Right cardiac atrium (tissue), 5 donors: ENCODE results near the gene OR52I1. TPM values are rescaled to one million over a fixed set of nuclear protein-coding genes. Genes with fewer than 3 reads are reported as not detected.

Experiments used
- ATAC-seq, 2 donors: fragments of 200-7000 bp; cut with Tn5 transposase; one replicate each; pipeline versions ENCODE4 v1.8.0 to v1.9.1; 2020; ENCODE audit warnings: moderate library complexity in 2 of 2, mild to moderate bottlenecking in 1 of 2
- DNase-seq, 3 donors: peaks; one replicate each; pipeline ENCODE4 v3.0.0-alpha.2; 2020
- H3K27ac ChIP-seq: one replicate; pipeline ENCODE4 v1.5.1; 2013; ENCODE audit warnings: mild to moderate bottlenecking, low read length, control low read depth, moderate library complexity
- H3K27me3 ChIP-seq: one replicate; pipeline ENCODE4 v1.6.1; 2013; ENCODE audit not compliant: control insufficient read depth, insufficient read depth
- H3K4me1 ChIP-seq: one replicate; pipeline ENCODE4 v1.6.1; 2013; ENCODE audit warnings: low read length; ENCODE audit not compliant: control insufficient read depth, insufficient read depth
- H3K4me3 ChIP-seq: one replicate; pipeline ENCODE4 v1.5.1; 2013; ENCODE audit warnings: low read length, control low read depth
- H3K9me3 ChIP-seq: one replicate; pipeline ENCODE4 v1.6.1; 2013; ENCODE audit warnings: low read length; ENCODE audit not compliant: control insufficient read depth
- WGBS: extraction: QIAGEN DNeasy Blood & Tissue Kit; methylation state at CpG from one replicate; pipeline ENCODE4 v1.1.7; 2013; 5-methylcytosine and 5-hydroxymethylcytosine counted together
- intact Hi-C, 4 donors: fragments of 100-400 bp; cut with DNase I; formaldehyde crosslinking; loops; one replicate each; pipeline versions ENCODE4 v1.11.0 to v1.14.0; 2022 to 2023
- polyA plus RNA-seq: library from polyadenylated mRNA; stranded (reverse); fragments of 200-250 nt; gene quantifications from one replicate; pipeline ENCODE4 v1.2.3, GENCODE V29; 2013
- total RNA-seq, 4 donors: library from RNA; stranded (reverse); fragmentation: NEBNext Ultra II Directional; extraction: Animal tissue kit (Norgen Biotek cat#: 25700); gene quantifications; one replicate each; pipeline ENCODE4 v1.2.1, GENCODE V29; 2021
- donor health status: healthy with polysubstance abuse.
- donor health status: DM: no; HTN: yes; CAD: no.
- donor health status: DM: no; HTN: no; CAD: no.
- donor health status: DM: no; HTN: yes; CAD: no; lungs with severe emphysema.
- donor health status: DM: yes; HTN: yes; CAD: no.

Gene OR52I1
- total and polyA plus RNA-seq, 5 donors, result not detected

DNA sequence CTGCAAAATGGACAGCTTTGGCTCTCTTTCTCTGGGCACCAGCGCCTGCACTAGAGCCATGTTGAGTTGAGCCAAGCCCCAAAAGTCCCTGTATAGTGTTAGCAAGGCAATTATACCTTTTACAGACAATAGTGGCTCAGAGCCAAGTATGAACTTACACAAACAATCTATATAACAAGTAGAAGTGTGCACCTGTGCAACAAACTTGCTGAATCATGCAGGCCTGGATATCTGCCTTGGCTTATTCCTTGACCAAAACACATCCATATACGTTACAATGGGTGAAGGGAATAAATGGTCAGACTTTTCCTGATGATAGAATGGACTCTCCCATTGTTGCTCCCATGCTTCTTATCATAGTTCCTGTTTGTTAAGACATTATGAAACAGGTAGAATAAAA lies 16.1 kb upstream of the OR52I1 start:
- H3K9me3 ChIP-seq, result no peaks in the 10 kb centered on the region
- DNase-seq (no peak), ATAC-seq (no peak)
- no peak overlapping the region for H3K27ac ChIP-seq
- no peaks in the 10 kb centered on the region for H3K4me1 ChIP-seq
- H3K4me3 ChIP-seq, result no peak overlapping the region
- intact Hi-C loops, result no loop called here
- H3K27me3 ChIP-seq, result no peaks in the 10 kb centered on the region
- 75% methylated on average over 2 of the region's 2 CpGs for WGBS

DNA sequence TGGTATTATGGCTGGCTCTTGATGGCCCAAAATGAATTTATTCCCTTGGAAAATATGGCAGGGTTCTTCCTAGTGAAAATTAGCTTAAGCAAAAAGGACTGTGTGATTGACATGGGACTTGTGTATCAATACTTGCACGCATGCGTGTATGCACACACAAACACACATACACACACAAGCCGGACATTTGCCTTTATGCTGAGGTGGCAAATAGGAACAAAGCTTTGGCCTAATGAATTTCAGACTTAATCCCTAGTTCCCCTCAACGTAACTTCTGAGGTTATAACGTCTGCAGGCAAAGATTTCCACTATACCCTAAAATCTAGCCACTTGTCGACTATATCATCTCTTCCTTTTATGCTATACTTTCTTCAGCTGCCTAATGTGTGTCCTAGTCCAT lies 15.2 kb upstream of the OR52I1 start:
- intact Hi-C loops, result no loop called here
- DNase-seq, result no peak
- no peak overlapping the region for H3K4me3 ChIP-seq
- WGBS, result 86% methylated on average over 6 of the region's 6 CpGs
- H3K27ac ChIP-seq, result no peak overlapping the region
- H3K9me3 ChIP-seq, result no peaks in the 10 kb centered on the region
- no peaks in the 10 kb centered on the region for H3K27me3 ChIP-seq
- ATAC-seq, result no peak
- H3K4me1 ChIP-seq, result no peaks in the 10 kb centered on the region

DNA sequence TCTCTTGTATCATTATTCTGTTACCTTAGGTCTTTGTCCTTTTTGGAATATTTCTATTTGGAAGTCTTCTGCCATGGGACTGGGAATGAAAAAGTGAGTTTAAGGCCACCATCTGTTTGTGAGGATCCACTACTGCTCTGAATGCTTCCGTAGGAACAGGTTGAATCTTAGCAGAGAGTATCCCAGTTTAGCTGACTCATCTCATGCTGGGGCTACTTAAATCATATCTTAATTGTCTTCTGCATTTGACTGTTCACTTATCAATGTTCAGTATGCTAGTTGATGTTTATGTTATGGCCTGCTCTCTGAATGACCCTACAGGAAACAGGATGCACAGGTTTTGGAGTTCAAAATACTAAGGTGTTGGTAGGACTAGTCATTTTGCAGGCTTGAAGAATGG lies 13.7 kb upstream of the OR52I1 start:
- Histone ChIP-seq H3K4me1 (no peaks in the 10 kb centered on the region), H3K9me3 (no peaks in the 10 kb centered on the region), H3K27ac (no peak overlapping the region), H3K4me3 (no peak overlapping the region), H3K27me3 (no peaks in the 10 kb centered on the region)
- intact Hi-C loops, result no loop called here
- DNase-seq (no peak), ATAC-seq (no peak)
- WGBS, result 83% methylated on average over 1 of the region's 1 CpG

DNA sequence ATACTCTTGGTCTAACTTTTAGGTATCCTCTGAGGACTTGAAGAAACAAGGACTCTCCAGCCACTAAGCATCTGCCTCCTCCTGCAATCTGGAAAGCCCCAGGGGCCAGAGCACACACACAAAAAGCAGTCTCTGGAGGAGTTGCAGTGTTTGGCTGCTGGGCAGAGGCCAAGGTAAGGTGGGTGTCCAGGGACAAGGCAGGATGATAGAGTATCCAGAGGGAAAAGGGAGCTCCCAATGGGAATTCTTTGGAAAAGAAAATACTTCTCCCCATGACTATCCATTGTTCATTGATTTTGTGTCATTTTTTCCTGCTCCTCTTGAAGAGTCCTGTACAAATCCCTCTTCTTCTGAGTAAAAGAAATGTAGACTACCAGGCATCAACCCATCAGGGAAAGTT lies 12.4 kb upstream of the OR52I1 start, which contains the start of gene OR52I2:
TSS of gene OR52I2 (plus strand) at position 301 of the 400 bp plus-strand sequence.
- Histone ChIP-seq H3K27ac (no peak within 1 kb of the TSS), H3K4me1 (no peaks in the 10 kb centered on the region), H3K27me3 (no peaks in the 10 kb centered on the region), H3K9me3 (no peaks in the 10 kb centered on the region), H3K4me3 (no peak within 1 kb of the TSS)
- no peak for ATAC-seq
- no peak for DNase-seq
- intact Hi-C loops, result no loop called here

DNA sequence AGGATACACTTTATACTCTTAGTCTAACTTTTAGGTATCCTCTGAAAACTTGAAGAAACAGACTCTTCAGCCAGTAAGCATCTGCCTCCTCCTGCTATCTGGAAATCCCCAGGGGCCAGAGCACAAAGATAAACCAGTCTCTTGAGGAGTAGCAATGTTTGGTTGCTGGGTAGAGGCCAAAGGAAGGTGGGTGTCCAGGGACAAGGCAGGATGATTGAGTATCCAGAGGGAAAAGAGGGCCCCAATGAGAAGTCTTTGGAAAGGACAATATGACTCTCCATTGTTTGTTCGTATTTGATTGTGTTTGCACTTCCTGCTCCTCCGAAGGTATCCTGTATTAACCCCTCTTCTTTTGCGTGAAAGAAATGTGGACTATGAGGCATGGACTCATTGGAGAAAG lies 4.8 kb upstream of the OR52I1 start:
- H3K9me3 ChIP-seq, result no peaks in the 10 kb centered on the region
- no peaks in the 10 kb centered on the region for H3K27me3 ChIP-seq
- ATAC-seq, result no peak
- H3K27ac ChIP-seq, result no peak overlapping the region
- no peak overlapping the region for H3K4me3 ChIP-seq
- intact Hi-C loops, result no loop called here
- no peak for DNase-seq
- H3K4me1 ChIP-seq, result no peaks in the 10 kb centered on the region
- WGBS, result 62% methylated on average over 3 of the region's 3 CpGs

DNA sequence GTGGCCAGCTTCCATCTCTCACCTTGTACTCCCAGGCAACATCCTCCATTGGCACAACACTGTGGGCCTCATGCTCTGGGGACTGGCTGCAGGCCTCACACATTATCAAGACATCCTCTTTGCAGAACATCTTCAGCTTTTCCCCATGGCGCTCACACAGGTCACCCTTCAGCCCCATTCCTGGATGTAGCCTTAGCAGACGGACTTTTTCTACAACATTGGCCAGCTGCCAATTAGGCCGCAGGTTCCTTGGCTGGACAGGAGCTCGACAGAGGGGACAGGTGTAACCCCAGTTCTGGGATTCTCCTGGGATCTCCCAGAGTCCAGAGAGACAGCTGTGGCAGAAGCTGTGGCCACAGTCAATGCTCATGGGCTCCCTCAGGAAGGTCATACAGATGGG lies 11.2 kb downstream of the OR52I1 start:
- H3K9me3 ChIP-seq, result no peaks in the 10 kb centered on the region
- peaks cover 2% of the 10 kb centered on the region for H3K4me1 ChIP-seq
- ATAC-seq, result no peak
- no peak overlapping the region for H3K4me3 ChIP-seq
- H3K27me3 ChIP-seq, result no peaks in the 10 kb centered on the region
- peak in 1 of 3 donors; percentile 33 for DNase-seq
- no peak overlapping the region for H3K27ac ChIP-seq
- WGBS, result 92% methylated on average over 4 of the region's 4 CpGs
- intact Hi-C loops, result no loop called here

DNA sequence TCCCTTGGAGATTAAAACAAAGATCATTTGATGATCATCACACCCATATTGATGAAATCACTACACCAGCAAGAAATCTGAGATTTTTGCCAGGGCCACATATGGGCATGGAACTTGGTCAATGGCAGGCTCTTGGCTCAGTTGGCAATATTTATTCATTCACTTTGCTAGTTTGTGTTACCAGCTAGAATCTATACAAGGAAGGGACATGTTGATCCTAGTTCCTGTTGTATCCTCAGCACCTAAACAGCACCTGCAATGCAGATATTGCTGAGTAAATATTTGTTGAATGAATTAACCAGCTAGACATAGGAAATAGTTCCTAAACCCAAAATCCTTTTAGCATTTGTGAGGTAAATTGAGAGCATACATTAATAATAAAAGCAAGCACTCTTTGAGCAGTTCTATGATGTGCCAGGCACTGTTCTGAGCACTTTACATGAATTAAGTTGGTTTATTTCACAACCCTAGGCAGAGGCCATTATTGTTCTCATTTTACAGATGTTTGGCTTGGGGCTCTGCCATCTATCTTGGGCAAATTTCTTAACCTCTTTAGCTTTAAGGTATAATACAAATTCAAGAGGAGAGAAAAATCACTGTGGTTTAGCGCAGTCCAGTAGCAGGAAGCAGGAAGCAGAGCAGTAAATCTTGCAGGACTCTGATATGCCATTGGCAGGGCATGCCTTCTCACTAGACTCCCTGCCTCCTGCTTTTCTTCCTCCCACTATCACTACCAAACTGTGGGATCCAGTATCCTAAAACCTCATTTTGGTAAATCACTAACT lies 12.6 kb downstream of the OR52I1 start:
- intact Hi-C loops, result no loop called here
- WGBS, result 72% methylated on average over 1 of the region's 1 CpG
- H3K27ac ChIP-seq, result no peak overlapping the region

DNA sequence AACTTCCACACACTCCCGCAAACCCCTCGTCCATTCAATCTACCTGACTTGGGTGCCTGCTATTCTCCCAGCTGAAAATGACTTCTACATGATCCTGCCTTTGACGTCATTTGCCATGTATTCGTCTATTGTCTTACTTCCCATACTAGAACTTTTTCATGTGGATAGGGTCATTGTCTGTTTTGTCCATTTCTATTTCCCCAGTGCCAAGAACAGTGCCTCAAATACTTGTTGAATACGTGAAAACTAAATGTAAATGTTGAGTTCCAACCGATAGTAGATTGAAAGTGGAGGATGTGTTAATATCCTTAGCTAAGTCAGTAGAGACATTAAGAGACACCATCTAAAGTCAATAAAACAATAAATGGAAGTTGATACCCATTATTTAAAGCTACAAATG lies 13.3 kb downstream of the OR52I1 start:
- Histone ChIP-seq H3K27me3 (no peaks in the 10 kb centered on the region), H3K4me1 (peaks cover 2% of the 10 kb centered on the region), H3K9me3 (no peaks in the 10 kb centered on the region), H3K4me3 (peak overlapping the region; percentile 85), H3K27ac (no peak overlapping the region)
- ATAC-seq, result no peak
- intact Hi-C loops, result no loop called here
- WGBS, result 34% methylated on average over 6 of the region's 6 CpGs
- no peak for DNase-seq

More for the DNA sequence above, 12.6 kb downstream of the OR52I1 start:
- H3K4me1 ChIP-seq, result peaks cover 2% of the 10 kb centered on the region
- DNase-seq (no peak), ATAC-seq (no peak)
- H3K9me3 ChIP-seq, result no peaks in the 10 kb centered on the region
- peak overlapping the region; percentile 85 for H3K4me3 ChIP-seq
- no peaks in the 10 kb centered on the region for H3K27me3 ChIP-seq

DNA sequence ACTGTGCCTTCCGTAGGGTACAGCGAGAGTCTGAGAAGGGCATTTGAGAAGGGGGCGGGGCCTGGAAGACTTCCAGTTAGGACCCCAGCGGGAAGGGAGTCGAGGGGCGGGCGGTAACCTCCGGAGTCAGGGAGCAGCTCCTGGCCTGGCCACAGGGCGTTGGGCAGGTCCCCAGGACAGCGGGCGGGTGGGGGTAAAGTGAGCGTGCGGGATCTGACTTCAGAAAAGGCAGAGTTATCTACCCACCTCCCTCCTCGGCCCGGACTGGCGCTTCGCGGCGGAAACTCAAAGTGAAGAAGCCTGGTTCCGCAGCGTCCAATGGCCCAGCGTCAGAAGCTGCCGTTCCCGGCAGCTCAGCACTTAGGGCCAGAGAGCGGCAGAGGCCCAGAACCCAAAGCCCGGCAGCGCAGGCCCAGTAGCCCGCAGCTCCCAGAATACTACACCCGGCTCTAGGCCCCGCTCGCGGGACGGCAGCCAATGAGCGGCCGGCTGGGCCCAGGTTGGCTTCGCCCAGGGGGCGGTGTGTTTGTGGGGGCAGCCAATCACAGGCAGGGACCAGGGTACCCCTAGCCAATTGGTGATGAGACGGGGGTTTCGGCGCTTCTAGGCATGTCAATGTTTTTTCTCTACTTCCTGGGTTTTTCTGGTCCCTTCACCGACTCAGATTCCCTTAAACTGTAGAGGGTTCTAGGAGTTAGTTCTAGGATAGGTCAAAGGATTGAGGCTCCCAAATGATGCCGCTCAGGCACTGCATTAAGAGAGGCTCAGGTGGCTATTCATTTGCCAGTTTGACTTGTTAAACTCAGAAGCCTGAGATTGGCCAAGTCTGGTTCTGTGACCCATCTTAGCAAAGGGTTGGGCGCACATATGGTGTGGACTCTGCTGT lies 14.2 kb downstream of the OR52I1 start, which contains the start of gene TRIM68:
TSS of gene TRIM68 (minus strand) at position 451 of the 886 bp plus-strand sequence. CDS start 2,727 bp downstream, outside the sequence.
- Histone ChIP-seq H3K4me3 (peak within 1 kb of the TSS; percentile 85), H3K27me3 (no peaks in the 10 kb centered on the region), H3K9me3 (no peaks in the 10 kb centered on the region), H3K4me1 (peaks cover 2% of the 10 kb centered on the region), H3K27ac (peak within 1 kb of the TSS; percentile 95)
- 4% methylated on average over 43 of the region's 43 CpGs for WGBS
- peak; percentile 100 for ATAC-seq
- intact Hi-C loops, result no loop called here
- peak; percentile 98 to 99 (median 99) for DNase-seq

DNA sequence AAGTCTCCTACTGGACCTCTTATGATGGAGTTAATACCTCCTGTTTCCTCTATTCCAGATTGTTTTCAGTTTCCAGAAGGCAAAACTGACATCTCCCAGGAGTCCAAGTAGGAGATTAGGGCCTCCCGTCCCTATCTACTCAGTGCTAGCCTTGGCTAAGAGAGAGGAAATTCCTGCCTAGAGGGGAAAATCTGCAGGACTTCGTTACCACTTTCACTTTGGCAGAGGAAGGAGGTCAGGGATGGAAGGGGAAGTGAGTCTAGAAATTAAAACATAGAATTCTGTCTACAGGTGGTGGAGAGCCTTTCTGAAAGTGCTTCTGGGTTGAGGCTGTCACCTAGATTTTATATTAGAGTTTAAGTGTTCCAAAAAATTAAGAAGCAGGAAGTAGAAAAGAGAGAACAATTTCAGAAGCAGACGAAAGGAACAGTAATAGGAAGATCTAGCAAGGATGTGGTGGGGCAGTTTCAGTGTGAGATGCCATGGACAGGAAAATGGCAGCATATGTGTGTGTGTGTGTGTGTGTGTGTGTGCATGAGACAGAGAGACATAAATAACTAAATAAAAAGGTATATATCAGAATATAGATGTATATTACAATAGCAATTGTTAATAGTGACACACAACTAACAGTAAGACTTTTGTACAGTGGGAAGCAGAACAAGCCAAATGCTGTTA lies 16.6 kb downstream of the OR52I1 start:
- WGBS, result 6% methylated on average over 3 of the region's 3 CpGs
- DNase-seq (no peak), ATAC-seq (peak; percentile 18 to 43)
- H3K27ac ChIP-seq, result peak overlapping the region; percentile 9
- no peaks in the 10 kb centered on the region for H3K9me3 ChIP-seq
- intact Hi-C loops, result no loop called here
- peak overlapping the region; percentile 1 for H3K4me3 ChIP-seq
- H3K27me3 ChIP-seq, result no peaks in the 10 kb centered on the region
- peaks cover 2% of the 10 kb centered on the region for H3K4me1 ChIP-seq

DNA sequence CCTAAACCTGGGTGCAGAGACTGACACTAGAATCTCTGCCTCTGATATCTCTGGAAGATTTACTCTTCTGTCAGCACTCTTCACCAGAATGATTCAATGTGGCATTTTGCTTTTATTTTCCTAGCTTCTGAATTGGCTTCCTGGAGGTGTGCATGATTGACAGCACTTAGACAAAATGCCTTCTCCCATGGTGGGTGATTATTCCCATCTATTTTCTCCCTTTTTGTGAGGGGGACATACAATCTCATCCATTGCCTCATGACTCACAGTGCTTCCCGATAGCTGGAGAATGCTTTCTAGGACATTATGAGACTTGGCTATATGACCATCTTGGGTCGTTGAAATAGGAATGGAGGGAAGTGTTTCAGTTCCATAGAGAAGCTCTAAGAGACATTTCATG lies 18.1 kb downstream of the OR52I1 start:
- Histone ChIP-seq H3K27ac (no peak overlapping the region), H3K4me1 (peaks cover under 1% of the 10 kb centered on the region), H3K9me3 (no peaks in the 10 kb centered on the region), H3K4me3 (no peak overlapping the region), H3K27me3 (no peaks in the 10 kb centered on the region)
- no peak for ATAC-seq
- intact Hi-C loops, result no loop called here
- no peak for DNase-seq
- WGBS, result 89% methylated on average over 2 of the region's 2 CpGs
